Dermis blood vessel endothelial cell (primary cell): ENCODE results near the gene ELMO2. TPM values are rescaled to one million over a fixed set of nuclear protein-coding genes. Genes with fewer than 3 reads are reported as not detected.
"Not testable (repeated sequence)": the region's sequence is repeated elsewhere in the genome, so short reads cannot be mapped to it uniquely, and the experiment has no call there.

ENCODE experiments used
- DNase-seq: peaks from one replicate; pipeline ENCODE4 v3.0.0; 2010
- total RNA-seq: library from RNA; depleted of rRNA; stranded (reverse); fragments of >200 nt; gene quantifications from 2 replicates; pipeline ENCODE4 v1.2.3, GENCODE V29; 2014

The ELMO2 gene
- total RNA-seq, 1 donor from 2014 or later = 34.7 TPM

DNA sequence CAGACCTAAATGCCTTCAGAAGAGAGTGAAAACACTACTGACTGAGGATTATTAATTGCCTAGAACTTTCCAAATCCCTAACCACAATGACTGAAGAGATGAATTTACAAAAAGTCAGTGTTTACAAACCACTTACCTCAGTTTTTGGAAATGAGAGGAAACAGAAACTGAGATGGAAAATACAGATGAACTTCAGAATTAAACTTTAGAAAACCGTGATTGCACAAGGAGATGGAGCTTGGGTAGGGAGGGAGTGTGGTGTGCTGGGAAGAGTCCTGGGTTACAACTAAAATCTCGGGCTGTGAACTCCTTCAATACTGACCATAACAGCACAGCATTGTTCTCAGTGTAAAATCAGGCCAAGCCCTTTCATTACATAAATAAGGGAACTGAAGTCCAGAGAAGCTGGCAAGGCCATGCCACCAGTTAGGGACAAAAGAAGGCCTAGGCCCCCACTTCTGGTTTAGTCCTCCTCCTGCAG, 4.0 kb downstream of the ELMO2 start:
- DNase-seq = no peak

DNA sequence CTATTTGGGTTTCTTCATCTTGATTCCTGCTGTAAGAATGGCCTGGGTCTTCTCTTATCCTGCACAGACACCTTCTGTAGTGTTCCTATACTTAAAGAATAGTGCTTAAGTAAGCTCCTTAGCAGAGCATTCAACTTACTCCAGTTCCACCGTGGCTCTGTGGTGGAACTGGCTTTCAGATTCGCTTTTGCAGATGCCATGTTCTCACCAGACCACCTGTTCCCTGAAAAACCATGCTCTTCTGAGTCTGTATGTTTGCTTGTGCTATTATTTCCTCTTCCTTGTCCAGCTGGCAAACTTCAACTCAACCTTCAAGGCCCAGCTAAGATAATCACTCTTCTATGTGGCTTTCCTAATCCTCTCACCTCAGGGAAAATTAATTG, 4.9 kb downstream of the ELMO2 start:
- DNase-seq = peak; percentile 20

DNA sequence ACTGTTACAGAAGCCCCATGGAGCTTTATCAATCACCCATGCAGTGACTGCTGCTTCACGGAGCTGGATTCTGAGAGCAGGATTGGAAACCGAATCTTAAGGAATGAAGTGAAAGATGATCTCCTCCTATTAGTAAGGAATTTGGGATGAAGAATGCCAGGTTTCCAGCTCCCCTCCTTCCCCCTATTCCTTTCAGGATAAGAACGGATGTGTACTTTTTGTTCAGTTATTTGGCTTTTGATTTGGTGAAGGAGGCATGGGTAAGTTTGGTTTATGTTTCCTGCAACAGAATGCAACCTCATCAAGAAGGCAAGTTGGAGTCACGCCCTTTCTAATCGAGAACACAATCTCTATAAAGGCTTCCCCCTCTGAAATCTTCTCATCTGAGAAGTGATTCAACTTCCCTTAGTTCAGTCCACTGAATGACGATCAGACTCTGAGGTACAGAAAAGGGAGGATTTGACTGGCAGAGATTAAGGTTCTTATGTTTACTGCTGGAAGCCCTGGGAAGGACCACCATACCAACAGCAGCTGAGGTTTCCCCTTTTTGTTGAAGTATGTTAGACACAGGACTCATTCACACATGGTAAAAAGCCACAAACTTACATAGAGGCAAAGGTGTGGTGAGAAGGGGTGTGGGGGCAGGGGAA, 5.5 kb downstream of the ELMO2 start:
- peak; percentile 53 for DNase-seq

DNA sequence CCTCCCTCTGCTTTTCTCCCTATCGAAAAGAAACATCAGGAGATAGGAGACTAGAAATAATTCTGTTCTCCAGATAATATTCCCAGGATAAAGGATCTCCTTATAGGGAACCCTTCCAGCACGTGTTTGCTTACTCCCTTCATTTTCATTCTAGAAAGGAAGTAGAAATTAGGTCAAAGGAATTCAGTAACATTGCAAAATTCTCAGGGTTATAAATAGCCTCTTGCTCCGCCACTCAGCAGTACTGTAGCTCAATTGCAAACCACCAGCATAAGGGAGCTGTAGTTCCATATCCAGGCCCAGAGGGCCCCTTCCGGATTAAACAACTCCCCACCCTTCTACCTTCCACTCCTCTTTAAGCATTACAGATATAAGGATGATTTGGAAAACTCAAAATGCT, 6.2 kb downstream of the ELMO2 start:
- peak; percentile 40 for DNase-seq

DNA sequence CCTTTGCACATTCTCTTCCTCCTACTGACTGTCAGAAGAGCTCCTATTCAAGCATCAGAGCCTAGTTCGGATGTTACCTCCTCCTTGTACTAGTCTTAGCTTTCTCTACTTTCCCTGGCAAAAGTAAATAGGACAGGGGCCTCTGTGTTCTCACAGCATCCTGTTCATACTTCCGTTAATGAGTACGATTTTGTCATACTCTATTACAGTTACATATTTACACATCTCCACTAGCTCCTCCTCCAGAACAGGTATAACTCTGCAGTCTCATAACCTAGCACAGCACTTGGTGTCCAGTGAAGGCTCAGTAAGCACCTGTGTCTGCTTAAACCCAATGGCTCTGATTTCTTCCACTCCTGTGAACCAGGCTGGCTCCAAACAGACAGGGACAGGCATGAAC, 7.0 kb downstream of the ELMO2 start:
- DNase-seq = peak; percentile 10

DNA sequence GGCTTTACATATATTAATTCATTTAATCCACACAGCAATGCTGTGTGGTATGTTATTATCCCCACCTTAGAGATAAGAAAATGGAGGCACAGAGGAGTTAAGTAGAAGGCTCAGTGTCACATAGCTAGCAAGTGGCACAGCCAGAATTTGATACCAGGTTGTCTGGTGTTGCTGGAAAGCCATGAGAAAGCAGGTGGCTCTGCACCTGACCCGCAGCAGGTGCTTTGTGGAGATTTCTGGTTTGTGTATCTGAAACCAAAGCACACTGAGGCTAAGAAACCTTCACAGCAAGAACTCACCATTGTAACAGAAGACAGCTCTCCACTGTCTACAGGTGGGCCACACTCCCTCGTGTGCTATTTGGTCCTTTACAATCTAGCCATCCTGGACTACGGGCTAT, 7.5 kb downstream of the ELMO2 start:
- no peak for DNase-seq

DNA sequence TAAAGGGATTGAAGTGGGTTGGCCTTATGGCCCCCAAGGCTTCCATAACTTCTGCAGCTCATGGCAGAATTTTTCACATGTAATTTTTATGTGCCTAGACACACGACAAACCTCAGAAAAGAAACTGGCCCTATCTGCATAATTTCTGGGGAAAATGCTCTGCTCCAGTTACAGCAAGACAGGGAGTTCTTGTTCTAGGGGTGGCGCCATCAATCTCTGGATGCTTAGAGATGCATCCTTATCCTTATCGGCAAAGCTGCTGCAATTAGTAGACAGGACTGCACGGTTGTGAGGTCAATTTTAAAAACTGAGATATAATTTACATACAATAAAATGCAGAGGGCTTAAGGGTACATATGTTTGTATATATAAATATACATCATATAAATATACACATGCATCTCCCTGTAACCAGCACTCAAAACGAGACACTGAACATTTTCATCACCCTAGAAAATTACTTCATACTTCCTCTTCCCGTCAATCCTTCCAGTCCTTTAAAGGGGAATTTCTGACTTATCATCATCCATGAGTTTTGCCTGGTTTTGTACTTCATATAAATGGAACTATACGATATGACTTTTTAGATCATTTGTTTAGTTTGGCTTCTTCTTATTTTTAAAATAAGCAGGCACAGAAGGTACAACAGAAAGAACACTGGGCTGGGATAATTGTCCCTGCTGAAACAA, 10.2 kb downstream of the ELMO2 start:
- DNase-seq = no peak

DNA sequence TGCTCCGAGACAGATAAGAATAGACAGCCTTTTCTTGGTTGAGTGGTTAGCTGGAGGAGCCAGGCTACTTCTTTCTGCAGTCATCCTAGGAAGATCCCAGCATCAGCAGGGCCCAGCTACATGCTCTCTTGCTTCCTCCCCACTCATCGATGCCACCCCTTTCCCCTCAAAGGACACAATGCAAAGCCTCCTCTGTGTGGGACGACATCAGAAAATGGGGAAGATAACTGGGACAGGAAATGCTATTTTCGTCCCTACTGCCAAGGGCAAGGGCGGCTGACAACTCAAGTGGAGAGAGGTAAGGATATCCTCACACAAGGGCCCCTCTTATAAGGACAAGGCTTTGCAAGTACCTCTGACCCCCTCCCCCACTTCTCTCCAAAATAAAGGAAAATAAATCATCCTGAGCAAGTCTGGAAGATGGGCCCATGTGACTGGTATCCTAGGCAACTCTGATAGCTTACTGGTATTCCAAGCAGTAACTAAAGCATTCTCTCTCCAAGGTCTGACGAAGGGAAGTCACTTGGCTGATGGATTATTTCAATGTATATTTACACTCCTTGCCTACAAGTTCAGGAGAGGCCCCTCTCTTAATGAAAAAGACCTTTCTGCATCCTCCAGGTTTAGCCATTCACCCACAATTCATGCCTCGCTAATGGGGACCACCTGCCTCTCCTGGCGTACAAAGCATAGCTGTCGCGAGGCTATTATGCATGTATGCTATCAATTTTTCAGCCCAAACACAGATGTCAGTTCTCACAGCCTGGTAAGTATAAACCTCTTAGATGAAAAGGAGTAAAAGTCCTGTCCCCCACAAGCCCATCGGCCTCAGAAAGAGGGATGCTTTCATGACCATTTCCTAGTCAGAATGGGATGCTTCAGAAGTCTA, 11.3 kb downstream of the ELMO2 start:
- no peak for DNase-seq

DNA sequence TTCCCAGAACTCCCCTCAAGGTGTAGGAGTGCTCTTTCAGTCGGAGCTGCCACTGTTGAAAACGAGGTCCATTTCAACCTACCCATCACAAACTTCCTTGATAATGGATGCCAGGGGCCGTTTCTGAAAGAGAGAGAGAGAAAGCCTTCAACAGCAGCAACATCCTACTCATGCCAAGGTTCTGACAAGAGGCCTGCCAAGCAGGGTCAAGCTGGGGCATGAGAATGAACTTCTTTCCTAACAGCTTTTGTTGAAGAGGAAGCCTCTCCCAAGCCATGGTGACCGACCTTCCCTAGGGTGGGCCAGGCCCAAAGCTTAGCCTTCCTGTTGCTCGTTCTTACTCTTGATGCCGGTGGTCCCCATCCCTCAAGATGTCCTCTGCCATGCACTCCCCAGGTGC, 12.4 kb downstream of the ELMO2 start:
- no peak for DNase-seq

DNA sequence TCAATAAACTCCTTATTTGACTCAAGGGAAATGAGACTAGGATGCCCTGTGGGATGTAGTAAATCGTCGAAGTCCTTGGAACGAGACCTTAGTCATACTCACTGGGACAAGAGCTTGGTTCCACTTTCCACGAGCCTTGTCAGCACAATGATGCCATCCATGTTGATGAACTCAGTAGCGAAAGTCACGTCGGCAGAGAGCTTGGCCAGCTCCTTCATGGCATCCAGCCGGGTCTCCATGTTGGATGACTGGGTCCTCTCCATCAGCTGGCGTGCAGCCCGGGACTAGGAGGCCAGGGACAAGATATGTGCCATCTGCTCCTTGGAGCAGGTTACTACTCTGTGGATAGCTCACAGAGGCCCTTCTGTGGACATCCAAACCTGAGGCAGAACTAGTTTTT, 17.5 kb downstream of the ELMO2 start:
- DNase-seq = no peak

DNA sequence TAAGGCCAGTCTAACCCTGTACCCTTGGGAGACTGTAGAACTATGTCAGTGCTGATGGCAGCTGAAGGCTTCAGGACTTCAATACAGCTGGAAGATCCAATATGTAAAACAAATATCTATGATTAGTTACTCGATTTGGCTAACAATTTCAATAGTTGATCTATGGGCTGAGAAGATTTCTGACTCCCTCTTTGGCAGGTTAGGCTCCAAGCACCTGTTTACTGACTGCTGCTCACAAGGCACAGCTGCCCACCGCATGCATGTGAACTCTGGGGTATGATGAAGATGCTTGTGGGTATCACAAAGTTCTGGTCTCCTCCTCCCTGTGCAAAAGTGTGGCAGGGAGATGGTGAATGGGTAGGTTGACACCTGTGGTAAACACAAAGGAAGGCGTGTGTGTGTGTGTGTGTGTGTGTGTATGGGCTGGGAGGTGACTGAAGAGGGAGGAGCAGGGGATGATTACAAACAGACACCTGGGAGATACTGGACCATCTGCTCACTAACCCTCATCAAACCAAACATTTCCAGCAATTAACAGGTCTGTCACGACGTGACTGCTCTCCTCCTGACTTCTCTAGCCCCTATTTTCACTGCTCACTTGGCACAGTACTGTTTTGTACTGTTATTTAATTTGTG, 18.1 kb downstream of the ELMO2 start:
- no peak for DNase-seq

DNA sequence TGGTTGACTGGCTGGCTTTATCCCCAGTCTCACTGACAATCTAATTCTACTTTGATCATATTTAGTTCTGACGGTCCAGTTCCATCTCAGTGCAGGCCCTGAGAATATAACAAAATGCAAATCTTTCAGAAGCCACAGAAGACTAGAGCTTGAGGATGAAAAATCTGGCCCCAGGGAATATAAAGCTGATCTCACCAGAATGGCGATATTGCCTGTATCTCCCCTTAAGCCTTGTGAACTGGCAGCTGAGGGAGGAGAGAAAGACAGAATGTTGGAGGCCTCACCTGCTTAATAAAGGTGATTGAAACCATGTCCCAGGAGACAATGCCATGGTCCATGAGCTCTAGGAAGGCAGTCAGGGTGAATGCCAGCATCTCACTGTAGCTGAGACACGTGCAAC, 19.4 kb downstream of the ELMO2 start:
- not testable (repeated sequence) for DNase-seq

DNA sequence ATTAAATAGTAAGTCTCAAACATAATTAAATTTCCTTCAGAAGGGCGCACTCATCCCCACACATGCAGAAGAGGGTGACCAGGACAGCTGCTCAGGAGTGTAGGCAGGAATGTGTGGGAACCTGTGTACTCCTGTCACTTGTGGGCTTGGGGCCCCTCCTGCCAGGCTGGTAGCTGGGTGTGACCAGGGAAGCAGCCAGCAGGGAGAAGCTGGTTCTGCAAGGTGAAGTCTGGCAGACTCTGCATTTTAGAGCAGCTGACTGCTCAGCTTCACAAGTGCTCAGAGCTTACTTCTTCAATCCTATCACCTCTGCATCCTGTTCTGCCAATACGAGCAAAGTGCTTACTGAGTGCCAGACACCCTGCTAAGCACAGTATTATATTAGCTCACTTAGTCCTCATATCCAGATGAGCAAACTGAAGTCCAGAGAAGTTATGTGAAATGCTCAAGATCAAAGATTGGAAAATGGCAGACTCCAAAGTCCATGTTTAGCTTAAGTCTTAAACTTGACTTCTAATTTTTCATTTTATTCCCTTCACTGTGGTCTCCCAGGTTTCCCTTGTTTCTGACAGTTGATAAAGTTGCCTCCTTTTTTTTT, 27.9 kb downstream of the ELMO2 start:
- DNase-seq = no peak

DNA sequence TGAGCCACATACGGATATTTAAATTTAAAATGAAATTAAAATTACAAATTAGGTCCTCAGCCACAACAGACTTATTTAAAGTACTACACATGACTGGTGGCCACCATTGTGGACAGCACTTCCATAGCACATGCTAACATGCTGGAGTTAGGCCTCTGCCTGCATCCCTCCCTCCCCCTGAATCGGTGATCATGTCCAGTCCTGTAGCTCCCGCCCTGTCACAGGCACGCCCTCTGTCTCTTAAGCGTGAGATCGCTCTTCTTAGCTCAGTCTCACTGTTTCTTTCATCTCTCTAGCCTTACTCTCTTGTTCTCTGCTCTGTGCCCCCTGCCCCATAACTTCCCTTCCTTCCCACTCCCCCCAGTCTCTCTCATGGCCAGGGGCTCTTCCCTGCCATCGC, 28.9 kb downstream of the ELMO2 start:
- no peak for DNase-seq

DNA sequence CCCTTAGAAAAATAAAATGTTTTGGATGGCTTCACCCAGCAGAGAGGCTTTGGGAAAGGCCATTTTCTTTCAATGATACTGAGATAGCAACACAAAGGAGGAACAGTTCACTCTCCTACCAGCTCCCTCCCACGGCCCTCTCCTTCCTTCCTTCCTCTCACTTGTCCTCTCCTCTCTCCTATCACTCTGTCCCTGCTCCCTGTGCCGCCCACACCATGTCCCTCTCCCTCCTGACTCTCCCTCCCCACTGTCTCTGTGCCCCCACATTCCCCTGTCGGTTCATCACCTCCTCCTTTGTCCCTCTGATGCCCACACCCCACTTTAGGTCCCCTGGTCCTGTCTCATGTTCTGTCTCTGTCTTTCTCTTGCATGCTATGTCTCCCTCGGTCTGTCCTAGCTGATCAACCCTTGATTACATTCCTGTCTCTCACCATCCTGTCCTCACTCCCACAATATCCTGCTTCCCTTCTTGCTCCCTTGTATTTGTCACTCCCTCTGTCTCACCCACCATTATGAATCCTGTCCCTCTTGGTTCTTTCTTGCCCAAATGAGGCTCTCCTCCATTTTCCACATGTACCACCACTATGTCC, 30.1 kb downstream of the ELMO2 start:
- DNase-seq = no peak

DNA sequence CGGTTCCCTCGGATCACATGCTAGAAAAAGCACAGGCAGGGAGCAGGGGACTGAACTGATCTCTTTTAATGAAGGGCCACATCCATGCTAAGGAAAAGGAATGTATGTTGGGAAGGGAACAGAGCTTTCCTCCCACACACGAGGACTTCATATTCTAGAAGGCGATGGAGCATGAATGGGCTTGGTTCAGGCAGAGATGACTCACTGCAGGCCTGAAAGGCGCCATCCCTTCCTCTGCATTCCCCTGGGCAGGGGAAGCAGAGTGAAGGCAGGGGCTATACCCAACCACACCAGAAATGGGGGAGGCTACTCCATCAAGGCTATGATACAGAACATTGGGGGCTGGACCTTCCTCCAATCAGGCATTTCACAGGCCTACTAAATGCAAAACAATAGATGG, 30.6 kb downstream of the ELMO2 start:
- DNase-seq = peak; percentile 25

DNA sequence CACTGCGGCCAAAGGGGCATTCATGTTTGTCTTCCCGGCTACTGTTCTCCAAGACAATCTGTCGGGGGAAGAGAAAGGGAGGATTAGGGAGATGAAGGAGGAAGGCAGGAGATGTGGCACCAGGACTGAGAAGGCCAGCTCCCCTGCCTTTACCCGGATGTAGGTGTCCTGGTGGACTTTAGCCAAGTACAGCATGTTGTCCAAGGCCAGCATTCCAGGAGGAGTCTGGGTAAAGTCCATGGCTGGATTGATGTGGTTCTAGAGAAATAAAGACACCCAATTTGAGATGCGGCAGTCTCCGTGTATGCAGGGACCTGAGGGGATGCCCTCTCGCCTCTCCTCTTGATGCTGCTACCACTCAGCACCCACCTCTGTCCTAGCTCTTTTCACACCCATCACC, 32.0 kb downstream of the ELMO2 start:
- DNase-seq = no peak

DNA sequence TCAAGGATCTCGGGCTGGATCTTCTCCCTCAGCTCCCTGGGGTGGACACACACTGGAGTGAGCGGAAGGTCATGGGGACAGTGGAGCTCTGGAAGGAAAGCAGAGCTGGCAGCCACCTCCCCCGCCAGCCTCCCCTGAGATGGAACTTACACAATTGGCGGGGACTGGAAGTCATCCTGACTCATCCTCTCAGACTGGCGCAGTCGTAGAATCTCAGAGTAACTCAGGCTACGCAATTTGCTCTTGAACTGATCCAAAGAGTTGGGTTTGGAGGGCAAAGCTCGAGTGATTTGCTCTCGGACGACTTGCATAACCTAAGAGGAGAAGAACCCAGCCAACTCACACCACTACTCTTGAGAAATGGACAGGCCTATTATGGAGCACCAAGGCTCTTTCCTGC, 34.8 kb downstream of the ELMO2 start:
- DNase-seq = no peak

DNA sequence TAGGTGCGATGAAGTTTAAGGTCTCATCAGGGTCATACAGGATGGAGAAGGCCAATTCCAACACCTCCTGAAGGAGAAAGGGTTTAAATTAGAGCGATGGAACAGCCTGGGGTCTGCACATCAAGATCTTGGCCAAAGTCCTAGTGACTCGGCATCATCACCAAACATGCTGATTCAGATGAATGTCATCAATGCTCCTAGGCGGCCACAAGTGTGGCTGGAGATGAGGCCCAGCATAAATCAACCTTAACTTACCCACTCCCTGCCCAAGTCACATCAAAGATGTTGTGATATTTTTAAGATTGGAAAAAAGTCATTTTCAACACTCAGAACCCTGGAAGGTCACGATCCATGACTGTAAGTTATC, 37.5 kb downstream of the ELMO2 start:
- DNase-seq = no peak

DNA sequence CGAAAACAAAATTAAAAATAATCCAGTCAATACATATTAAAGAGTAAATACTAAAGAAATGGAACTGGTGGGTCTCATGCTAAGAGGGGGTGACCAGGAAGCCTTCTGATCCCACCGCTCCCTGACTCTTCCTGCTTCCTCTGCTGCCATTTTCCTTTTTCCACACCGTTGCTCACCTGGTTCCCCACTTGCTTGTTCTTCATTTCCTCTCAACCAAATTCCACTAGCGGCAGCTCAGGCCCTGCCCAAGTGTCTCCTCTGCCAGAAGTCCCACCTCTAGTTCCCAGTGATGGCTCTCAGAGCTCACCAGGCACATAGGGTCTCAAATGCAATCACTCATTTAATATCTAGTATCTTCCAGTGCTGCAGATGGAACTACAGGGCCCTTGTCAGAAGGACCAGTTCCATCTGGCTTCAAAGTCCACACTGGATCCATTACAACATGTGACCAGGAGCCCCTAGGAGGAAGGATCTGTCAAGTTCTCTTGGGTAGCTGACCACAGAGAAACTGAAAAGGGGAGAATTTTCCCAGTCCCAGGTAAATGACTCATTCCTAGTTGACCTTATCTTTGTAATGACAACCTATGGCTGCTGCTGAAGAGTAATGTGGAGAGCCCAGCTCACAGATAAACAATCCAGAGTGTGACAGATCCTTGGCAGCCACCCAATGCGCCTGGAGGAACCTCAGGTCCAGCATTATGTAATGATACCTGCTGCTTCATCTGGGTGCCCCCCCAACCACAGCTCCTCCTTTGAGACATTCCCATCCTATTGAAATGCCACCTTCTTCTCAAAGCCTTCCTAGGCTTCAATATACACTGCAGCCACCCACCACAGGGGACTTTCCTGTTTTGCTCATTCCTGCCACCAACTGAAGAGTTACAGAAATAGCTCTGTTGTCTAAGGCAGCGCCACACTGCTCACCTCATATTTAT, 38.2 kb downstream of the ELMO2 start:
- no peak for DNase-seq

DNA sequence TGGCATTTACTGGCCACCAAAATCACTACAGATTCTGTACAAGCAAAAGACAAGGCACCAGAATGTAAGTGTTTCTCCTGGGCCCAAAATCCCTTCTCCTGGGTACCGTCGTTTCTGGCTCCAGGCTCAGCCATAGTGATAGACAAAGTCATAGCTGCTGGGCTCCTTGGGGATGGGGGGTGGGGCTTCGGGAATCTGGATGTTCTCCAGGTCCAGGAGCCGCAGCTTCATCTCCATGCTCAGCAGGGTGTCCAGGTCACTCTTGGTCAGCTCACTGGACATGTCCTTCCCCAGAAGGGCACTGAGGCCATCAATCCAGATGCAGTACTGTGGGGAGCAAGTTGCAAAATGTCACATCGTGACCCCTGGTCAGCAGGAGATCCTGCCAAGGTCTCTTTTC, 39.2 kb downstream of the ELMO2 start:
- no peak for DNase-seq
